Fibroblast of gingiva (primary cell): Measurements from ENCODE around the gene TMC5.
"Not testable (repeated sequence)": the region's sequence is repeated elsewhere in the genome, so short reads cannot be mapped to it uniquely, and the experiment has no call there.

Source experiments
- DNase-seq: peaks from one replicate; pipeline ENCODE4 v3.0.0-alpha.2; 2011; ENCODE audit warnings: low read depth

Gene TMC5

GRCh38 chr16:19417640-19418039, at the start of gene TMC5:
TMC5 (plus strand) TSS chr16:19417883; CDS start chr16:19440039, 22,156 bp downstream.
- DNase-seq = no peak

GRCh38 chr16:19372541-19372940, 45.1 kb upstream of the TMC5 start:
- DNase-seq = not testable (repeated sequence)

- DNase-seq = no peak
Observed at GRCh38 chr16:19374402-19374801, 43.3 kb upstream of the TMC5 start.

- peak; percentile 38 for DNase-seq
Observed at GRCh38 chr16:19375561-19376158, 42.0 kb upstream of the TMC5 start.

GRCh38 chr16:19377864-19378263, 39.8 kb upstream of the TMC5 start:
- no peak for DNase-seq

GRCh38 chr16:19378511-19378910, 39.2 kb upstream of the TMC5 start:
- DNase-seq = no peak

- DNase-seq = no peak
Observed at GRCh38 chr16:19379838-19380237, 37.8 kb upstream of the TMC5 start.

GRCh38 chr16:19380328-19380727, 37.4 kb upstream of the TMC5 start:
- no peak for DNase-seq

- no peak for DNase-seq
Observed at GRCh38 chr16:19382084-19382801, 35.4 kb upstream of the TMC5 start.

- DNase-seq = no peak
Observed at GRCh38 chr16:19382887-19383816, 34.5 kb upstream of the TMC5 start.

GRCh38 chr16:19384656-19385055, 33.0 kb upstream of the TMC5 start:
- no peak for DNase-seq

- no peak for DNase-seq
Observed at GRCh38 chr16:19386525-19386924, 31.2 kb upstream of the TMC5 start.

GRCh38 chr16:19389246-19389645, 28.4 kb upstream of the TMC5 start:
- no peak for DNase-seq

GRCh38 chr16:19391185-19391776, 26.4 kb upstream of the TMC5 start:
- not testable (repeated sequence) for DNase-seq

GRCh38 chr16:19392352-19392751, 25.3 kb upstream of the TMC5 start:
- no peak for DNase-seq

- DNase-seq = no peak
Observed at GRCh38 chr16:19393226-19394111, 24.2 kb upstream of the TMC5 start.

- not testable (repeated sequence) for DNase-seq
Observed at GRCh38 chr16:19395646-19396267, 21.9 kb upstream of the TMC5 start.

- DNase-seq = no peak
Observed at GRCh38 chr16:19396555-19397011, 21.1 kb upstream of the TMC5 start.

- DNase-seq = not testable (repeated sequence)
Observed at GRCh38 chr16:19397373-19397772, 20.3 kb upstream of the TMC5 start.

- DNase-seq = no peak
Observed at GRCh38 chr16:19400711-19401110, 17.0 kb upstream of the TMC5 start.
